Vagina (tissue), 2 donors: ENCODE data around the gene SIVA1. TPM values are rescaled to one million over a fixed set of nuclear protein-coding genes. Genes with fewer than 3 reads are reported as not detected.
A peak's percentile ranks its signal among the peaks of the same experiment; 100 is the strongest.

ENCODE experiments used
- DNase-seq, 2 donors: peaks; one replicate each; pipeline ENCODE4 v3.0.0-alpha.2; 2017; ENCODE audit errors: extremely low spot score in 2 of 2
- H3K27ac ChIP-seq: fragments of 200-600 bp; sonication (generic); one replicate; pipeline ENCODE4 v1.5.1; 2019
- H3K27me3 ChIP-seq: fragments of 200-600 bp; sonication (generic); one replicate; pipeline ENCODE4 v1.5.1; 2019
- H3K36me3 ChIP-seq, 2 donors: fragments of 200-600 bp; sonication (generic); one replicate each; pipeline ENCODE4 v1.5.1; 2017 to 2019
- H3K4me1 ChIP-seq: fragments of 200-600 bp; sonication (generic); one replicate; pipeline ENCODE4 v1.5.1; 2019
- H3K4me3 ChIP-seq, 2 donors: fragments of 200-600 bp; sonication (generic); 1 replicate in 1 of 2; 2 replicates in 1 of 2; pipeline ENCODE4 v1.5.1; 2016 to 2019
- H3K9me3 ChIP-seq: fragments of 200-600 bp; sonication (generic); one replicate; pipeline ENCODE4 v1.5.1; 2019
- POLR2A ChIP-seq, 2 donors: fragments of 450-650 bp; IDR thresholded peaks; one replicate each; pipeline ENCODE4 v1.6.1; 2017; ENCODE audit warnings: antibody characterized with exemption in 2 of 2, mild to moderate bottlenecking in 2 of 2, moderate library complexity in 2 of 2
- POLR2AphosphoS5 ChIP-seq, 2 donors: sonication (generic); formaldehyde crosslinking; IDR thresholded peaks; one replicate each; pipeline ENCODE4 v1.9.0; 2017; ENCODE audit warnings: antibody characterized with exemption in 2 of 2, mild to moderate bottlenecking in 2 of 2, low read depth in 1 of 2; ENCODE audit not compliant: insufficient read depth in 1 of 2
- intact Hi-C: fragments of 100-400 bp; cut with DNase I; formaldehyde crosslinking; loops from one replicate; pipeline ENCODE4 v1.15.1; 2023
- total RNA-seq: library from RNA; depleted of rRNA; stranded (reverse); fragments of >200 nt; gene quantifications from one replicate; pipeline ENCODE4 v1.2.3, GENCODE V29; 2016
- TF ChIP-seq, protein P1 (sequence below), 3 experiments: fragments of 450-650 bp in 2 of 3; fragments of 200-600 bp in 1 of 3; sonication (generic) in 1 of 3; IDR thresholded peaks; one replicate each; pipeline ENCODE4 v1.5.1; 2017 to 2019; ENCODE audit warnings: antibody characterized with exemption in 3 of 3, mild to moderate bottlenecking in 2 of 3, moderate library complexity in 2 of 3

SIVA1 gene
- total RNA-seq, 1 donor from 2014 or later: 284 TPM

DNA sequence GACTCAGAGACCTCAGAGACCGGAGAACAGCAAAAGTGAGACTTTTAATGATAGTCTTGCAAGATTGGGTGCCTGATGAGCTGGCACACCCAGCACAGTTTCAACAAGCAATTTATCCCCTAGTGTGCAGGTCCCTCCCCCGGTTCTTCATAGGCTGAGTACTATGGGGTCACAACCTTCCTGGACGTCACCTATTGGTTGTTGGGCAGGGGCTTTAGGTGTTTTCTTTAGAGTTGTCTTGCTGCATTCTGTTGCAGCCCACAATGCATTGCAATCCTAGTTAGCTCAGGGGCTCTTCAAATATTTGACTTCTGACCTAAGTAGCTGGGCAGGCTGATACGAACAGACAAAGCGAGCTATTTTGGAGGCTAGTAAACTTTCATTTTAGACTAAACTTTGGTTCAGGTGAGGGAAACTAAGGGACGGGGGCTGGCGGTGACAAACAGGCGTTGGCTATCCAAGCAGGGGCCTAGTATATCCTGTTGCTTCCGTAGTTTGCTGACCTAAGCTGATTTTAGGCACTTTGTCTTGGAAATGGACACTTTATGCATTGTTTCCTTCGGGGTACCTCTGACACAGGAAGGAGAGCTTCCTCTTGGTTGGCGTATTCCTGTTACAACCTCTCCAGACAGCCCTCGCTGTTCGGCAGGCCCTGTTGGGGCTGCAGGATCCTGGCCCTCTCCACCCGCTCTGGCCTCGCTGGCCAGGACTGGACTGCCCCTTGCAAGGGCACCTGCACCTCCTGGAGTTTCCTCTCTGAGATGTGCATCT is 14.1 kb downstream of the SIVA1 start:
- no peak for DNase-seq
- Histone ChIP-seq H3K4me1 (peaks cover 11% of the 10 kb centered on the region), H3K27ac (no peak overlapping the region), H3K27me3 (no peaks in the 10 kb centered on the region), H3K9me3 (no peaks in the 10 kb centered on the region), H3K4me3 (no peak overlapping the region), H3K36me3 (peaks cover 0 to 14% of the 10 kb centered on the region in 2 donors)
- TF ChIP-seq POLR2A (IDR thresholded peaks at IDR 0.05) (no peak), POLR2AphosphoS5 (IDR thresholded peaks at IDR 0.05; ENCODE audit: insufficient read depth in 1 of 2, low read depth in 1 of 2) (no peak)
- TF ChIP-seq, protein P1, sequence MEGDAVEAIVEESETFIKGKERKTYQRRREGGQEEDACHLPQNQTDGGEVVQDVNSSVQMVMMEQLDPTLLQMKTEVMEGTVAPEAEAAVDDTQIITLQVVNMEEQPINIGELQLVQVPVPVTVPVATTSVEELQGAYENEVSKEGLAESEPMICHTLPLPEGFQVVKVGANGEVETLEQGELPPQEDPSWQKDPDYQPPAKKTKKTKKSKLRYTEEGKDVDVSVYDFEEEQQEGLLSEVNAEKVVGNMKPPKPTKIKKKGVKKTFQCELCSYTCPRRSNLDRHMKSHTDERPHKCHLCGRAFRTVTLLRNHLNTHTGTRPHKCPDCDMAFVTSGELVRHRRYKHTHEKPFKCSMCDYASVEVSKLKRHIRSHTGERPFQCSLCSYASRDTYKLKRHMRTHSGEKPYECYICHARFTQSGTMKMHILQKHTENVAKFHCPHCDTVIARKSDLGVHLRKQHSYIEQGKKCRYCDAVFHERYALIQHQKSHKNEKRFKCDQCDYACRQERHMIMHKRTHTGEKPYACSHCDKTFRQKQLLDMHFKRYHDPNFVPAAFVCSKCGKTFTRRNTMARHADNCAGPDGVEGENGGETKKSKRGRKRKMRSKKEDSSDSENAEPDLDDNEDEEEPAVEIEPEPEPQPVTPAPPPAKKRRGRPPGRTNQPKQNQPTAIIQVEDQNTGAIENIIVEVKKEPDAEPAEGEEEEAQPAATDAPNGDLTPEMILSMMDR (IDR thresholded peaks at IDR 0.05): no peak
- intact Hi-C loops: no loop called here

DNA sequence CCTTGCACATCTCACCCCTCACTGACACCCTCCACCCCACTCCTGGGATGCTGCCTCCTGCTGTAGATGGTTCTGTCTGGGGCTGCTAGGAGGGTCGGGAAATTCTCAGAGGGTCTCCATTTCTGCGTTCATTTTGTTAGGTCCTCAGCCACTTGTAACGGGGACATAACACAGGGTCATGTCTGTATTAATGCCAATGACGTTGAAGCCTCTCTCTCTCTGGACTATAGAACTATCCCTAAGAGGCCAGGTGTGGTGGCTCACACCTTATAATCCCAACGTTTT is 14.6 kb downstream of the SIVA1 start:
- DNase-seq: no peak
- H3K4me1 ChIP-seq: peaks cover 11% of the 10 kb centered on the region
- TF ChIP-seq POLR2A (IDR thresholded peaks at IDR 0.05) (no peak), POLR2AphosphoS5 (IDR thresholded peaks at IDR 0.05; ENCODE audit: insufficient read depth in 1 of 2, low read depth in 1 of 2) (no peak)
- TF ChIP-seq, protein P1 (IDR thresholded peaks at IDR 0.05): no peak
- no peak overlapping the region for H3K27ac ChIP-seq
- H3K4me3 ChIP-seq: no peak overlapping the region
- H3K9me3 ChIP-seq: no peaks in the 10 kb centered on the region
- no peaks in the 10 kb centered on the region for H3K27me3 ChIP-seq
- peaks cover 0 to 14% of the 10 kb centered on the region in 2 donors for H3K36me3 ChIP-seq
- intact Hi-C loops: no loop called here

DNA sequence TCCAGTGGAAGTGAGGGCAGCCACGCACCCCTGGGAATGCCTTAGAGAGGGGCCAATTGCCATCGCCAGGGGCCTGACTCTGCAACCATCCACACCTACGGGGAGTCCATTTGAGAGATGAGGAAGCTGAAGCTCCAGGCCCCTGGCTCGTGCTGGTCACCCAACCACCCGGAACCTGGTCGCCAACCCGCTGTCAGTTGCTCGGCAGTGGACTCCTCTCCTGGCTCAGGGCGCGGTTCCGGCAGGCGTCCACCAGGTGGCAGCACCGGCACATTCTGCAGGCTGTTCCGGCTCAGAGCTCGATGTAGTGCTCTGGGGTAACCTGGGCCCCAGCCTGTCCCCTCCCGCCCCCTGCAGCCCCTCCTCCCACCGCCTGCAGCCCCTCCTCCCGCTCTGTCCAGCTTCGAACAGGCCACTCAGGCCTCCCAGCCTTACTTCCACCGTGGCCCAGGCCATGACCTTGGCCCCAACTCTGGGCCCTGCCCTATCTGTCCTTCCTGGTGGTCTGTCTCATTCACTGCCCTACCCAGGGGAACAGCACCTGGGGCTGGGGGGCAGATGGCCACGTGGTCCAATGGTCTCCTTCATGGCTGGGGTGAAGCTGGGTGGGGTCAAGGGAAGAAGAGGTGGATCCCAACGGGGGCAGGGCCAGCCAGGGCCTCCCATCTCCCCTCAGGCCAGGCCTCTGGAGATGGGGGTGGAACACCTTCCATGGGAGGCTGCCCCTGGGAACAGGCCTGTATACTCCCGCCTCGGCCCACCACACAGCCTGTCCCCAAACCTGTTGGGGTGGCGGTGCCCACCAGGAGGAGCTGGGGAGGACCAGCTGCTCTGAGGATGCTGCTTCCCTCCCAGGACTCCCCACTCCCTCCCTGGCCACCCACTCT is 15.7 kb downstream of the SIVA1 start:
- TF ChIP-seq, protein P1 (IDR thresholded peaks at IDR 0.05): peak; percentile 57 to 95 (median 83)
- peak in 1 of 2 donors; percentile 27 for TF ChIP-seq POLR2AphosphoS5 (IDR thresholded peaks at IDR 0.05; ENCODE audit: insufficient read depth in 1 of 2, low read depth in 1 of 2)
- no peak for TF ChIP-seq POLR2A (IDR thresholded peaks at IDR 0.05)
- Histone ChIP-seq H3K9me3 (no peaks in the 10 kb centered on the region), H3K27me3 (no peaks in the 10 kb centered on the region), H3K27ac (peak overlapping the region; percentile 14), H3K4me3 (no peak overlapping the region), H3K36me3 (peaks cover 0 to 18% of the 10 kb centered on the region in 2 donors), H3K4me1 (peaks cover 11% of the 10 kb centered on the region)
- no peak for DNase-seq
- intact Hi-C loops: loop anchor here (1.0 kb wide), 1 partner anchor 57 kb away; no protein-coding TSS in a partner anchor

DNA sequence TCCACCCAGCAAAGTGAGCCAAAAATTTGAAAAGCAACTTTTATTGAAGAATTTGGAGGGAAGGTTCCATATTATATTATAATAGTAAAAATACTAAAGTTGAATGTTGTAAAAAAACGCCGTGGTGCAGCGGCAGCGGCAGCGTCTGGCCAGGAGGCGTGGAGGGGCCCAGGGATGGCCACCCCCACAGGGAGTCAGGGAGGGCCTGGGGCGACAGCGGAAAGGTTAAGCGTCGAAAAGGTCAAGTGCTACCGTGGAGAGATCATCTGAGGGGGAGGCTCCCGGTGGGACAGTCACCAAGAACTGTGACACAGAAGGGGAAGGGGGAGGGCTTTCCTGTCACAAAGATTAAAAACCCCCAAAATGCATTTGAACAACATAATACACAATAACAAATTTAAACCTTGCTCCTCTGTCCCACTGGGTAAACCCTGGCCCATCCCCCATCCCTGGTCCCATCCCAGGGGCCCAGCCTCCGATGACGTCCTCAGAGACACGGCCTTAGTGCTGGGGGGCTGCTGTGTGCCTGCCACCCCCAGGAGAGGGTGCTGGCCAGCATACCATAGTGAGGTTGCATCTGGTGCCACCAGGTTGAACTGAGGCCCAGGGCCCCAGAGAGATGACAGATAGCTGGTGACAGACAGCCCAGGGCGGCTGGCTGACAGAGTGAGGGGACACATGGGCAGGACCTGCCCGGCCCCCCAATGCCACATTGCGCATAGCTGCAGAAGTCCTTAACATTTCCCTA is 16.6 kb downstream of the SIVA1 start:
- Histone ChIP-seq H3K27ac (peak overlapping the region; percentile 14), H3K9me3 (no peaks in the 10 kb centered on the region), H3K36me3 (peaks cover 0 to 18% of the 10 kb centered on the region in 2 donors), H3K4me3 (no peak overlapping the region), H3K4me1 (peaks cover 13% of the 10 kb centered on the region), H3K27me3 (no peaks in the 10 kb centered on the region)
- TF ChIP-seq POLR2AphosphoS5 (IDR thresholded peaks at IDR 0.05; ENCODE audit: insufficient read depth in 1 of 2, low read depth in 1 of 2) (peak in 1 of 2 donors; percentile 5), POLR2A (IDR thresholded peaks at IDR 0.05) (no peak)
- intact Hi-C loops: no loop called here
- DNase-seq: no peak

DNA sequence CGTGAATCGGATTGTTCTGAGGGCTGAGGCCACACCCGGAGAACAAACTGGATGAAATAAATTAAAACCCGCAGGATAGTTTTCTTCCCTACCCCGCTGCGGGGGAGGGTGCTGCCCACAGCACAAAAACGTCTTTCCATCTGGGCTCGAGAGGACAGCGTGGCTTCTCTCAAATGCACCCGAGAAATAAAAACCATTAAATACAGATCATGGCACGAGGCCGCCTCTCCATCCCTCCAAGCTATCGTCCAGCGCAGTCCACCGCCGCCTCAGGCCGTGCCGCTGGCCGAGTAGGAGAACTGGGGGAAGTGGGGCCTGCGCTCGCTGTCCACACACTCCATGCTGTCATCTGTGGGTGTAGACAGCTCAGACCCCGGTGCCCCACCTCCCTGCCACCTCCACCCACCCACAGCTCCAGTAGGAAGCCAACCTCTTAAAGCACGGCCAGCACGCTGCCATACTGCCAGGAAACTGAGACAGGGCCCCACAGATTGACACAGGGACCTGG is 17.2 kb downstream of the SIVA1 start:
- intact Hi-C loops: no loop called here
- TF ChIP-seq, protein P1 (IDR thresholded peaks at IDR 0.05): no peak
- TF ChIP-seq POLR2A (IDR thresholded peaks at IDR 0.05): no peak
- TF ChIP-seq POLR2AphosphoS5 (IDR thresholded peaks at IDR 0.05; ENCODE audit: insufficient read depth in 1 of 2, low read depth in 1 of 2): no peak

More for the DNA sequence above, 17.2 kb downstream of the SIVA1 start:
- Histone ChIP-seq H3K4me1 (peaks cover 20% of the 10 kb centered on the region), H3K4me3 (no peak overlapping the region), H3K36me3 (peaks cover 0 to 18% of the 10 kb centered on the region in 2 donors), H3K9me3 (no peaks in the 10 kb centered on the region), H3K27ac (no peak overlapping the region), H3K27me3 (no peaks in the 10 kb centered on the region)
- no peak for DNase-seq
